Measurements from ENCODE around the gene RTN3.

GRCh38 chr11:63761188-63761587, 79.9 kb downstream of the RTN3 start:
- TF ChIP-seq CTCF (IDR thresholded peaks at IDR 0.05) (no peak), POLR2A (IDR thresholded peaks at IDR 0.05) (no peak)
